H1 (cell line): ENCODE measurements around the gene BCAS3.

Experiments used
- EZH2 ChIP-seq: fragments of 200-600 bp; sonication (generic); IDR thresholded peaks from 2 replicates; pipeline ENCODE4 v1.7.1; 2012; ENCODE audit warnings: low read depth, mild to moderate bottlenecking, moderate library complexity, low read length, inconsistent platforms; ENCODE audit not compliant: severe bottlenecking
- KDM1A ChIP-seq: fragments of 200-600, 300-600 bp; sonication (generic); IDR thresholded peaks from 2 replicates; pipeline ENCODE4 v1.7.1; 2016; ENCODE audit warnings: mild to moderate bottlenecking, low read length, borderline replicate concordance
- SP2 ChIP-seq: IDR thresholded peaks from 2 replicates; pipeline ENCODE4 v1.6.1; 2012; ENCODE audit warnings: mild to moderate bottlenecking, low read length, inconsistent platforms
- TCF12 ChIP-seq: IDR thresholded peaks from 2 replicates; pipeline ENCODE4 v1.6.1; 2011; ENCODE audit warnings: low read depth, mild to moderate bottlenecking, low read length
- TF ChIP-seq, protein P1 (sequence below), 3 experiments: IDR thresholded peaks; 1 replicate in 2 of 3; 2 replicates in 1 of 3; pipeline versions ENCODE4 v1.5.1 to v1.6.1; 2011; ENCODE audit warnings: low read length in 3 of 3, mild to moderate bottlenecking in 3 of 3, inconsistent platforms in 2 of 3, low read depth in 1 of 3, moderate library complexity in 1 of 3; ENCODE audit not compliant: insufficient read depth in 1 of 3; ENCODE audit errors: control extremely low read depth in 1 of 3

GRCh38 chr17:61088556-61088955 is 410.9 kb downstream of the BCAS3 start:
- TF ChIP-seq EZH2 (no peak), KDM1A (no peak), SP2 (no peak), TCF12 (no peak)
- TF ChIP-seq, protein P1, sequence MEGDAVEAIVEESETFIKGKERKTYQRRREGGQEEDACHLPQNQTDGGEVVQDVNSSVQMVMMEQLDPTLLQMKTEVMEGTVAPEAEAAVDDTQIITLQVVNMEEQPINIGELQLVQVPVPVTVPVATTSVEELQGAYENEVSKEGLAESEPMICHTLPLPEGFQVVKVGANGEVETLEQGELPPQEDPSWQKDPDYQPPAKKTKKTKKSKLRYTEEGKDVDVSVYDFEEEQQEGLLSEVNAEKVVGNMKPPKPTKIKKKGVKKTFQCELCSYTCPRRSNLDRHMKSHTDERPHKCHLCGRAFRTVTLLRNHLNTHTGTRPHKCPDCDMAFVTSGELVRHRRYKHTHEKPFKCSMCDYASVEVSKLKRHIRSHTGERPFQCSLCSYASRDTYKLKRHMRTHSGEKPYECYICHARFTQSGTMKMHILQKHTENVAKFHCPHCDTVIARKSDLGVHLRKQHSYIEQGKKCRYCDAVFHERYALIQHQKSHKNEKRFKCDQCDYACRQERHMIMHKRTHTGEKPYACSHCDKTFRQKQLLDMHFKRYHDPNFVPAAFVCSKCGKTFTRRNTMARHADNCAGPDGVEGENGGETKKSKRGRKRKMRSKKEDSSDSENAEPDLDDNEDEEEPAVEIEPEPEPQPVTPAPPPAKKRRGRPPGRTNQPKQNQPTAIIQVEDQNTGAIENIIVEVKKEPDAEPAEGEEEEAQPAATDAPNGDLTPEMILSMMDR (IDR thresholded peaks at IDR 0.05; ENCODE audit: control extremely low read depth in 1 of 3, insufficient read depth in 1 of 3, low read depth in 1 of 3, low read length in 3 of 3), result no peak
